Limb (tissue), 2 donors: ENCODE results near the gene GNB5.
A peak's percentile ranks its signal among the peaks of the same experiment; 100 is the strongest.
"Not testable (repeated sequence)": the region's sequence is repeated elsewhere in the genome, so short reads cannot be mapped to it uniquely, and the experiment has no call there.

ENCODE experiments used
- DNase-seq, 2 donors: peaks; one replicate each; pipeline ENCODE4 v3.0.0-alpha.2; 2016; ENCODE audit errors: extremely low spot score in 2 of 2

GNB5 gene

GRCh38 chr15:52191207-52191606 is at the start of gene GNB5:
TSS of gene GNB5 (minus strand) at chr15:52191392. CDS start at chr15:52184676, 6,716 bp downstream.
- DNase-seq: no peak

- no peak for DNase-seq
Observed at GRCh38 chr15:52240166-52240565, 49.0 kb upstream of the GNB5 start.

- DNase-seq: not testable (repeated sequence)
Observed at GRCh38 chr15:52238989-52239525, 47.9 kb upstream of the GNB5 start.

GRCh38 chr15:52238149-52238548 is 47.0 kb upstream of the GNB5 start:
- no peak for DNase-seq

- DNase-seq: no peak
Observed at GRCh38 chr15:52236013-52236412, 44.8 kb upstream of the GNB5 start.

GRCh38 chr15:52234596-52235541 is 43.7 kb upstream of the GNB5 start:
- no peak for DNase-seq

- DNase-seq: no peak
Observed at GRCh38 chr15:52233405-52233804, 42.2 kb upstream of the GNB5 start.

- no peak for DNase-seq
Observed at GRCh38 chr15:52232327-52232726, 41.1 kb upstream of the GNB5 start.

GRCh38 chr15:52230073-52230472 is 38.9 kb upstream of the GNB5 start:
- no peak for DNase-seq

- DNase-seq: no peak
Observed at GRCh38 chr15:52228921-52229320, 37.7 kb upstream of the GNB5 start.

- DNase-seq: peak; percentile 63 to 74
Observed at GRCh38 chr15:52227456-52227855, 36.3 kb upstream of the GNB5 start.

- no peak for DNase-seq
Observed at GRCh38 chr15:52225230-52225629, 34.0 kb upstream of the GNB5 start.

GRCh38 chr15:52224211-52224610 is 33.0 kb upstream of the GNB5 start:
- no peak for DNase-seq

- DNase-seq: no peak
Observed at GRCh38 chr15:52221730-52222129, 30.5 kb upstream of the GNB5 start.

- DNase-seq: no peak
Observed at GRCh38 chr15:52220937-52221660, 29.9 kb upstream of the GNB5 start.

- no peak for DNase-seq
Observed at GRCh38 chr15:52220251-52220650, 29.1 kb upstream of the GNB5 start.

- no peak for DNase-seq
Observed at GRCh38 chr15:52218816-52219215, 27.6 kb upstream of the GNB5 start.

GRCh38 chr15:52218371-52218770 is 27.2 kb upstream of the GNB5 start:
- no peak for DNase-seq

- no peak for DNase-seq
Observed at GRCh38 chr15:52217186-52217585, 26.0 kb upstream of the GNB5 start.

GRCh38 chr15:52214553-52214952 is 23.4 kb upstream of the GNB5 start:
- DNase-seq: no peak

- DNase-seq: no peak
Observed at GRCh38 chr15:52213206-52213605, 22.0 kb upstream of the GNB5 start.

- peak in 1 of 2 donors; percentile 58 for DNase-seq
Observed at GRCh38 chr15:52208306-52208946, 17.2 kb upstream of the GNB5 start.
